ENCODE measurements around the gene REV1.

REV1 gene

GRCh38 chr2:99487906-99488305, 1.9 kb downstream of the REV1 start:
- H3K27ac ChIP-seq = no peak overlapping the region
- no peak for DNase-seq (ENCODE audit: low spot score)
- TF ChIP-seq CTCF (conservative IDR thresholded peaks at IDR 0.05; ENCODE audit: low read depth) = no peak
- CTCF ChIA-PET = interaction anchor here (0.5 to 0.8 kb wide), 2 partner anchors 52 to 457 kb away, joined by 3 to 5 read pairs; no protein-coding TSS in a partner anchor
- POLR2A ChIA-PET (ENCODE audit: low non-redundant PET) = interaction anchor here (0.7 kb wide), 1 partner anchor 152 kb away, joined by 3 read pairs; no protein-coding TSS in a partner anchor

- DNase-seq (ENCODE audit: low spot score) = no peak
- CTCF ChIA-PET = no interaction called here
- POLR2A ChIA-PET (ENCODE audit: low non-redundant PET) = no interaction called here
- TF ChIP-seq CTCF (conservative IDR thresholded peaks at IDR 0.05; ENCODE audit: low read depth) = no peak
- H3K27ac ChIP-seq = no peak overlapping the region; the same call in 1 of the 2 replicates
Measured at GRCh38 chr2:99485824-99486223, 4.0 kb downstream of the REV1 start.

DNA sequence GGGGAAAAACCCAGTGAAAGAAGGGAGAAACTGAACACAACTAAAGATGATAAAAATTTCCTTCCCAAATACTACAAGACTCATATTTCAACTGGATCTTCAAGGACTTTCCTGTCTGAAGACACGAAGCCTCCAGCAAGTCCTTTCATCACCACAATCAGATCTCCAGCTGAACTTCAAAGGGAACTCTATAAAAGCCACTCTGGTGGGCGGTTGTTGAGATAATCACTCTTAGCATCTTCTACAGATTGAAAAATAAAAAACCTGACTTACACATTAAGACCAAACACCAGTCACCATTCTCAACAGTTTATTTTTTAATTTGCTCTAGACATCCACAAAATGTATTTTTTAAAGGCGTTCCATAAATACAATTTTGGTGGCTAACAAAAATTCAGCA, 4.4 kb downstream of the REV1 start:
- H3K27ac ChIP-seq = no peak overlapping the region
- TF ChIP-seq CTCF (conservative IDR thresholded peaks at IDR 0.05; ENCODE audit: low read depth) = no peak
- DNase-seq (ENCODE audit: low spot score) = no peak
- POLR2A ChIA-PET (ENCODE audit: low non-redundant PET) = no interaction called here
- CTCF ChIA-PET = no interaction called here

- no peak overlapping the region for H3K27ac ChIP-seq
- no peak for DNase-seq (ENCODE audit: low spot score)
- TF ChIP-seq CTCF (conservative IDR thresholded peaks at IDR 0.05; ENCODE audit: low read depth) = no peak
- ChIA-PET POLR2A (ENCODE audit: low non-redundant PET) (no interaction called here), CTCF (interaction anchor here (0.6 to 0.8 kb wide), 2 partner anchors 78 to 393 kb away, joined by 3 to 4 read pairs; no protein-coding TSS in a partner anchor)
Measured at GRCh38 chr2:99484205-99484604, 5.6 kb downstream of the REV1 start.

- peak overlapping the region; percentile 14; the same call in 1 of the 2 replicates for H3K27ac ChIP-seq
- no peak for DNase-seq (ENCODE audit: low spot score)
- no peak for TF ChIP-seq CTCF (conservative IDR thresholded peaks at IDR 0.05; ENCODE audit: low read depth)
- ChIA-PET POLR2A (ENCODE audit: low non-redundant PET) (no interaction called here), CTCF (no interaction called here)
Measured at GRCh38 chr2:99481941-99482340, 7.9 kb downstream of the REV1 start.

DNA sequence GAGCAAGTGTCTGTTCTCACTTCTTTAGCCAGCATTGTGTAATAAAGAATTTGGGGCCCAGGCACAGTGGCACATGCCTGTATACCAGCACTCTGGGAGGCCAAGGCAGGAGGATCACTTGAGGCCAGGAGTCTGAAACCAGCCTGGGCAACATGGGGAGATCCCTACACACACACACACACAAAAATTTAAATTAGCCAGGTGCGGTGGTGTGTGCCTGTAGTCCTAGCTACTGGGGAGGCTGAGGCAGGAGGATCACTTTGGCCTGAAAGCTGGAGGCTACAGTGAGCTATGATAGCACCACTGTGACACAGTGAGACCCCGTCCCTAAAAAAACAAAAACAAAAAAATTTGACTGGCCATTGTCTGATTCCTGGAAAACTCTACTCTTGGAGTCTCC, 8.3 kb downstream of the REV1 start:
- ChIA-PET CTCF (no interaction called here), POLR2A (ENCODE audit: low non-redundant PET) (no interaction called here)
- DNase-seq (ENCODE audit: low spot score) = no peak
- peak overlapping the region; percentile 14; the same call in 1 of the 2 replicates for H3K27ac ChIP-seq
- TF ChIP-seq CTCF (conservative IDR thresholded peaks at IDR 0.05; ENCODE audit: low read depth) = no peak
